ENCODE results near the gene SEC23A.

SEC23A gene

GRCh38 chr14:38989922-38990546 lies 113.0 kb downstream of the SEC23A start:
- no peak for DNase-seq (ENCODE audit: low spot score)

- no peak for DNase-seq (ENCODE audit: low spot score)
Measured at GRCh38 chr14:38987781-38988180, 115.3 kb downstream of the SEC23A start.

- DNase-seq (ENCODE audit: low spot score): no peak
Measured at GRCh38 chr14:38982837-38983236, 120.2 kb downstream of the SEC23A start.

GRCh38 chr14:38982278-38982677 lies 120.8 kb downstream of the SEC23A start:
- DNase-seq (ENCODE audit: low spot score): no peak

All from hematopoietic multipotent progenitor cell treated with erythropoietin and hydrocortisone succinate and interleukin-3 and kit ligand, for 17 days (in vitro differentiated cells).